OCI-LY3 (cell line): Measurements from ENCODE around the gene PIWIL1.

ENCODE experiments used
- CTCF ChIP-seq: fragments of 200-600, 300-600 bp; sonication (generic); IDR thresholded peaks from 2 replicates; pipeline ENCODE4 v1.5.1; 2014; ENCODE audit warnings: antibody characterized with exemption, low read length, low read depth
- EZH2phosphoT487 ChIP-seq: fragments of 200-600 bp; shearing (Covaris generic); IDR thresholded peaks from 2 replicates; pipeline ENCODE4 v1.6.1; 2018; ENCODE audit warnings: antibody characterized with exemption, mixed run types, low read depth

- no peak for TF ChIP-seq CTCF
- no peak for TF ChIP-seq EZH2phosphoT487
These were observed 49.5 kb upstream of the PIWIL1 start for GRCh38 chr12:130288206-130288605.
